OCI-LY3 (cell line): ENCODE results near the gene LRRC4C.

Experiments
- H2AFZ ChIP-seq: fragments of 200-600, 300-600 bp; shearing (Covaris generic); 2 replicates; pipeline ENCODE4 v1.6.0; 2014; ENCODE audit warnings: antibody characterized with exemption, low read depth, low read length
- H3K27ac ChIP-seq: fragments of 200-600, 300-600 bp; sonication (generic); 2 replicates; pipeline ENCODE4 v1.5.1; 2014; ENCODE audit warnings: mild to moderate bottlenecking, low read length, moderate library complexity, mixed read lengths
- H3K27me3 ChIP-seq: fragments of 200-600, 300-600 bp; sonication (generic); 2 replicates; pipeline ENCODE4 v1.6.1; 2014; ENCODE audit warnings: low read depth, low read length, mixed read lengths
- H3K36me3 ChIP-seq: fragments of 200-600, 300-600 bp; sonication (generic); replicated peaks from 2 replicates; pipeline ENCODE3; 2014; ENCODE audit warnings: low read depth, low read length, mixed read lengths
- H3K4me1 ChIP-seq: fragments of 300-600, 200-600 bp; sonication (generic); 2 replicates; pipeline ENCODE4 v1.6.1; 2014; ENCODE audit warnings: low read length, mixed read lengths
- H3K4me2 ChIP-seq: fragments of 200-600, 300-600 bp; sonication (generic); 2 replicates; pipeline ENCODE4 v1.6.1; 2014; ENCODE audit warnings: low read length, mixed read lengths
- H3K4me3 ChIP-seq: fragments of 300-600, 200-600 bp; sonication (generic); 2 replicates; pipeline ENCODE4 v1.5.1; 2014; ENCODE audit warnings: antibody characterized with exemption, mild to moderate bottlenecking, low read length, moderate library complexity
- H3K79me2 ChIP-seq: fragments of 300-600, 200-600 bp; shearing (Covaris generic); 2 replicates; pipeline ENCODE4 v1.6.1; 2014; ENCODE audit warnings: mild to moderate bottlenecking, low read length, mixed read lengths
- H3K9ac ChIP-seq: fragments of 300-600, 200-600 bp; shearing (Covaris generic); 2 replicates; pipeline ENCODE4 v1.6.0; 2014; ENCODE audit warnings: mild to moderate bottlenecking, low read length, moderate library complexity
- H3K9me3 ChIP-seq: fragments of 200-600, 300-600 bp; shearing (Covaris generic); 2 replicates; pipeline ENCODE4 v1.6.1; 2014; ENCODE audit warnings: low read length, mixed read lengths; ENCODE audit not compliant: insufficient read depth
- H4K20me1 ChIP-seq: fragments of 200-600, 300-600 bp; sonication (generic); 2 replicates; pipeline ENCODE4 v1.6.1; 2016; ENCODE audit warnings: low read length, mixed read lengths; ENCODE audit not compliant: insufficient read depth
- EZH2phosphoT487 ChIP-seq: fragments of 200-600 bp; shearing (Covaris generic); IDR thresholded peaks from 2 replicates; pipeline ENCODE4 v1.6.1; 2018; ENCODE audit warnings: antibody characterized with exemption, mixed run types, low read depth
- TF ChIP-seq, protein P1 (sequence below): fragments of 200-600, 300-600 bp; sonication (generic); IDR thresholded peaks from 2 replicates; pipeline ENCODE4 v1.5.1; 2014; ENCODE audit warnings: antibody characterized with exemption, low read length, low read depth

The LRRC4C gene

DNA sequence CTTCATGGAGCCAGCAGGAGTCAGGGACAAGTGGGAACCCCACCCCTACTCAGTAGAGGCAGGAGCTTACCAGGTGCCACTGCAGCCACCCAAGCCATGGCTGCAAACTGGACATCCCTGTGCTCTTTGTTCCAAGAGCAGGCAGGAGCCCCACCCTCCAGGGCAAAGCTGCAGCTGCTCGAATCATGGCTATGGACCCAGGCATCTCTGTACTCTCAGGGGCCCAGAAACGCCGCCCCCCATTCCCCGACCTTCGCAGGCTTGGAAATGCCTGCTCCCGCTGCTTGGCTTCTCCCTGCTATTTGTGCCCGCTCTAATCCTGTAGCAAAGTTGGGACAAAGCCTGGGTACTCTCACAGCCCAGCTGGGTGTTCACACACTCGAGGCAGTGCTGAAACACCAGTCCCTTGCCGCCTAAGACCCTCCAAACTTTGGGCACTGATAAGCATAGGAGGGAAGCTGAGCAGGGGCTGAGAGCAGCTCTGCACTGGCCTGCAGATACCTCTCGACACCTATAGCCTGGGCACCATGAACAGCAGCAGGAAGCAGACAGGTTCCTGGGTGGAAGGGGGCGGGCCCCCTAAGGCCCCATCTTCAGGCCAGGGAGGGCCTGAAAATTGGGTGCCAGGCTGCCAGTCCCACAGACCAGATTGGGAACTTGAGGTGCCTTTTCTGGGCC, 402.4 kb downstream of the LRRC4C start:
- Histone ChIP-seq H3K36me3 (no peaks in the 10 kb centered on the region), H3K4me2 (no peak overlapping the region), H3K4me3 (no peak overlapping the region), H4K20me1 (no peaks in the 10 kb centered on the region), H3K9me3 (no peaks in the 10 kb centered on the region), H3K4me1 (peaks cover 13% of the 10 kb centered on the region; the same call in 1 of the 2 replicates), H3K79me2 (no peaks in the 10 kb centered on the region), H3K27me3 (no peaks in the 10 kb centered on the region), H2AFZ (no peak overlapping the region), H3K27ac (no peak overlapping the region), H3K9ac (no peak overlapping the region)
- no peak for TF ChIP-seq EZH2phosphoT487

DNA sequence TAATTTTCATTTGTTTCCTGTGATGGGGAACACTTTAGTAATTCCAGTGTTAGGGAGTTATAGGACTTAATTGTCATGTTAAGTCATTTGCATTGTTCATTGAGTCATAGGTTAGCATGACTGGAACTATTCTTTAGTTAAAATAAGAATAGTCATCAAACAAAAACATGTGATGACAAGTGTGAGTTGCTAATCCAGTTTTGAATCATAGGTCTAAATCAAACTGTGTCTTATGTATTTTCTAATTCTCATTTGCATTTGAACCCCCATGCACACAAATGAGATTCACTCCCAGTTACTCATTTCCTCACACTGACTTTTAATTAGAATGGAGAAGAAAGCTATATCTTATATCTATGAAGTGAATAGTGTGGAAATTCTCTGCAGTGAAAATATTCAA, 405.6 kb downstream of the LRRC4C start:
- Histone ChIP-seq H4K20me1 (no peaks in the 10 kb centered on the region), H3K4me2 (no peak overlapping the region), H3K4me3 (no peak overlapping the region), H3K9me3 (no peaks in the 10 kb centered on the region), H3K4me1 (peaks cover 9% of the 10 kb centered on the region; the same call in 1 of the 2 replicates), H3K27me3 (no peaks in the 10 kb centered on the region), H3K36me3 (no peaks in the 10 kb centered on the region), H3K27ac (no peak overlapping the region), H2AFZ (no peak overlapping the region), H3K9ac (no peak overlapping the region), H3K79me2 (no peaks in the 10 kb centered on the region)
- TF ChIP-seq EZH2phosphoT487: no peak
- TF ChIP-seq, protein P1, sequence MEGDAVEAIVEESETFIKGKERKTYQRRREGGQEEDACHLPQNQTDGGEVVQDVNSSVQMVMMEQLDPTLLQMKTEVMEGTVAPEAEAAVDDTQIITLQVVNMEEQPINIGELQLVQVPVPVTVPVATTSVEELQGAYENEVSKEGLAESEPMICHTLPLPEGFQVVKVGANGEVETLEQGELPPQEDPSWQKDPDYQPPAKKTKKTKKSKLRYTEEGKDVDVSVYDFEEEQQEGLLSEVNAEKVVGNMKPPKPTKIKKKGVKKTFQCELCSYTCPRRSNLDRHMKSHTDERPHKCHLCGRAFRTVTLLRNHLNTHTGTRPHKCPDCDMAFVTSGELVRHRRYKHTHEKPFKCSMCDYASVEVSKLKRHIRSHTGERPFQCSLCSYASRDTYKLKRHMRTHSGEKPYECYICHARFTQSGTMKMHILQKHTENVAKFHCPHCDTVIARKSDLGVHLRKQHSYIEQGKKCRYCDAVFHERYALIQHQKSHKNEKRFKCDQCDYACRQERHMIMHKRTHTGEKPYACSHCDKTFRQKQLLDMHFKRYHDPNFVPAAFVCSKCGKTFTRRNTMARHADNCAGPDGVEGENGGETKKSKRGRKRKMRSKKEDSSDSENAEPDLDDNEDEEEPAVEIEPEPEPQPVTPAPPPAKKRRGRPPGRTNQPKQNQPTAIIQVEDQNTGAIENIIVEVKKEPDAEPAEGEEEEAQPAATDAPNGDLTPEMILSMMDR: no peak

DNA sequence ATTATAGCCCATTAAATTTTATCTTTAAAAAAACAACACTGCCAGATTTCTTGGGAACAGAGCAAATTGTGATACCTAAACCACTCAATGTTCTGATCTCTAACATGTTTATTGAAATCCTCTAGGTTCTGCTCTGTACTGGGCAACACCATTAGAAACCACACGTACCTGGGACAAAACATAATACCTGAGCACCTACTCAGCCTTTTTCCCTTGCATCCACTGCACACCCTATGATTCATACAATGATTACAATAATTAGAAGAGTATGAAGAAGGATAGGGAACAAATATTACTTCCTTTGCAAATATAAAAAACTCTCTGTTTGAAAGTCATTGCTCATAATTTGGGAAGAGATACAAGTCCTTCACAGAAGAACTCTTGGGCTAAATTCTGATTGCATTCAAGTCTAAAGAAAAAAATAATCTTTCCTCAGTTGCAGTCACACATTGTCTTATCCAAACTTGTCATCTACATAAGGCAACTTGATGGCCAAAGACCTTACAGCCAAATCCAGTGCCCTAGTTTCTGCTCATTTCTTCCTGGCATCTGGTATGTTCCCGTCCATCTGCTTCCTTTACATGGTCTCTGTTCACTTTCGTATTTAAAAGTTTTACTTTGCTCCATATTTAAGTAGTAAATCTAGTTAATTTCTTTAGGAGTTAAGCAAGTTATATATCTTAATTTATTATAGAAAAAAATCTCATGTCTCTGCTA, 407.4 kb downstream of the LRRC4C start:
- Histone ChIP-seq H3K27ac (no peak overlapping the region), H3K9me3 (no peaks in the 10 kb centered on the region), H3K79me2 (no peaks in the 10 kb centered on the region), H4K20me1 (no peaks in the 10 kb centered on the region), H3K4me2 (no peak overlapping the region), H3K4me1 (peaks cover 9% of the 10 kb centered on the region; the same call in 1 of the 2 replicates), H3K36me3 (no peaks in the 10 kb centered on the region), H3K9ac (no peak overlapping the region), H3K27me3 (no peaks in the 10 kb centered on the region), H3K4me3 (no peak overlapping the region), H2AFZ (no peak overlapping the region)
- TF ChIP-seq, protein P1: no peak
- no peak for TF ChIP-seq EZH2phosphoT487

DNA sequence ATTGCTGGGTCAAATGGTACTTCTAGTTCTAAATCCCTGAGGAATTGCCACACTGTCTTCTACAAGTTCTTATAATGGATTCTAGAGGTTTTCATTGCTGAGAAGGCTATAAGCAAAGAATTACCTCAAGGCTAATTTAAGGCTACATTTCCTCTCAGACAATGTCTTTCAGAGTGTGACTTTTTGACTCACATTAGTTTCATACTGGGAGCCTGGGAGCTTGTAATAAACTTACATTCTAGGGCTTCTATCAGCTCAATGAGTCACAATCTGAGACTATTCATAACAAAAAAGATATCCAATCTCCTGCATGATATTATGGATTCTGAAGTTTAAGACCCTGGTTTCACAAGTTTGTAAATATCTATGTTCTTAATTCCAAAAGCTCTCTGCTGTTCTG, 408.7 kb downstream of the LRRC4C start:
- Histone ChIP-seq H3K36me3 (no peaks in the 10 kb centered on the region), H3K79me2 (no peaks in the 10 kb centered on the region), H3K9ac (no peak overlapping the region), H3K27me3 (no peaks in the 10 kb centered on the region), H3K4me1 (peaks cover 9% of the 10 kb centered on the region; the same call in 1 of the 2 replicates), H3K4me3 (no peak overlapping the region), H3K9me3 (no peaks in the 10 kb centered on the region), H4K20me1 (no peaks in the 10 kb centered on the region), H3K27ac (no peak overlapping the region), H2AFZ (no peak overlapping the region), H3K4me2 (no peak overlapping the region)
- TF ChIP-seq, protein P1: no peak
- no peak for TF ChIP-seq EZH2phosphoT487
